ENCODE measurements around the gene LIN9.
"Not testable (repeated sequence)": the region's sequence is repeated elsewhere in the genome, so short reads cannot be mapped to it uniquely, and the experiment has no call there.

LIN9 gene

GRCh38 chr1:226279498-226279897, 29.5 kb downstream of the LIN9 start:
- TF ChIP-seq CTCF (IDR thresholded peaks at IDR 0.05; ENCODE audit: low read depth, low read length): no peak

GRCh38 chr1:226277897-226278296, 31.1 kb downstream of the LIN9 start:
- Histone ChIP-seq H3K27me3 (ENCODE audit: insufficient read depth, low read depth, severe bottlenecking) (no peaks in the 10 kb centered on the region), H3K4me3 (ENCODE audit: low read depth, low read length) (no peak overlapping the region), H3K9me3 (ENCODE audit: severe bottlenecking) (no peaks in the 10 kb centered on the region), H3K36me3 (no peaks in the 10 kb centered on the region), H3K27ac (no peak overlapping the region)
- DNase-seq: no peak
- TF ChIP-seq CTCF (IDR thresholded peaks at IDR 0.05; ENCODE audit: low read depth, low read length): no peak

More at GRCh38 chr1:226279498-226279897, 29.5 kb downstream of the LIN9 start:
- Histone ChIP-seq H3K36me3 (no peaks in the 10 kb centered on the region), H3K9me3 (ENCODE audit: severe bottlenecking) (no peaks in the 10 kb centered on the region), H3K4me3 (ENCODE audit: low read depth, low read length) (no peak overlapping the region), H3K27ac (no peak overlapping the region), H3K27me3 (ENCODE audit: insufficient read depth, low read depth, severe bottlenecking) (no peaks in the 10 kb centered on the region)
- no peak for DNase-seq

- TF ChIP-seq CTCF (IDR thresholded peaks at IDR 0.05; ENCODE audit: low read depth, low read length): no peak
- H3K36me3 ChIP-seq: no peaks in the 10 kb centered on the region
- H3K27me3 ChIP-seq (ENCODE audit: insufficient read depth, low read depth, severe bottlenecking): no peaks in the 10 kb centered on the region
- no peak overlapping the region for H3K4me3 ChIP-seq (ENCODE audit: low read depth, low read length)
- H3K27ac ChIP-seq: no peak overlapping the region
- DNase-seq: no peak
- H3K9me3 ChIP-seq (ENCODE audit: severe bottlenecking): no peaks in the 10 kb centered on the region
These were observed 32.0 kb downstream of the LIN9 start for GRCh38 chr1:226276987-226277386.

DNA sequence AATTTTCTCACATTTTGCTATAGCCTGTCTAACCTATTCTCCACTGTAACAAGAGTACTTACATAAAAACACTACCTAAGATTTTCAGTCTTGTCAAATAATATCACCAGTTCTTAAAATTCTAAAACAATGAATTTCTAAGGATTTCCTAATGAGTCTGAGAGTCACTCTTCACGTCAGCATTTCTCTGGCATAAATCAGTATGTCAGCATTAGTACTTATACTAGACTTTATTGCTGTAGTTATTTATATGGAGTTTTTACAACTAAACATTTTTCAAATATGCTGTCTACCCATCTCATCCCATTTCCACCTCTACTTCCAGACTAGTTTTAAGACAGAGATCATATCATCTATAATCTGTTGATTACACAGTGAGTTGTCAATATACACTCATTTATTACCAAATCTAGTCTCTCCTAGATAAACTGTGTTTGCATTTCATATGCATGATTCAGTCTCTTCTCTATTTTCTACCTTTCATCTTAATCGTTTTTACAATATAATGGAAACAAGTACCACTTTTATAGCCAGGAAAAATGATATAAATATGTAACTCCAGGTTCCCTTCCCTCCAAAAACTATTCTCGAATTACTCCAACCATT, 32.8 kb downstream of the LIN9 start:
- DNase-seq: no peak
- TF ChIP-seq CTCF (IDR thresholded peaks at IDR 0.05; ENCODE audit: low read depth, low read length): no peak
- Histone ChIP-seq H3K27ac (no peak overlapping the region), H3K36me3 (no peaks in the 10 kb centered on the region), H3K27me3 (ENCODE audit: insufficient read depth, low read depth, severe bottlenecking) (no peaks in the 10 kb centered on the region), H3K9me3 (ENCODE audit: severe bottlenecking) (no peaks in the 10 kb centered on the region), H3K4me3 (ENCODE audit: low read depth, low read length) (no peak overlapping the region)

- H3K9me3 ChIP-seq (ENCODE audit: severe bottlenecking): no peaks in the 10 kb centered on the region
- H3K27me3 ChIP-seq (ENCODE audit: insufficient read depth, low read depth, severe bottlenecking): no peaks in the 10 kb centered on the region
- H3K27ac ChIP-seq: no peak overlapping the region
- DNase-seq: no peak
- no peaks in the 10 kb centered on the region for H3K36me3 ChIP-seq
- TF ChIP-seq CTCF (IDR thresholded peaks at IDR 0.05; ENCODE audit: low read depth, low read length): no peak
- H3K4me3 ChIP-seq (ENCODE audit: low read depth, low read length): no peak overlapping the region
These were observed 34.8 kb downstream of the LIN9 start for GRCh38 chr1:226274138-226274537.

DNA sequence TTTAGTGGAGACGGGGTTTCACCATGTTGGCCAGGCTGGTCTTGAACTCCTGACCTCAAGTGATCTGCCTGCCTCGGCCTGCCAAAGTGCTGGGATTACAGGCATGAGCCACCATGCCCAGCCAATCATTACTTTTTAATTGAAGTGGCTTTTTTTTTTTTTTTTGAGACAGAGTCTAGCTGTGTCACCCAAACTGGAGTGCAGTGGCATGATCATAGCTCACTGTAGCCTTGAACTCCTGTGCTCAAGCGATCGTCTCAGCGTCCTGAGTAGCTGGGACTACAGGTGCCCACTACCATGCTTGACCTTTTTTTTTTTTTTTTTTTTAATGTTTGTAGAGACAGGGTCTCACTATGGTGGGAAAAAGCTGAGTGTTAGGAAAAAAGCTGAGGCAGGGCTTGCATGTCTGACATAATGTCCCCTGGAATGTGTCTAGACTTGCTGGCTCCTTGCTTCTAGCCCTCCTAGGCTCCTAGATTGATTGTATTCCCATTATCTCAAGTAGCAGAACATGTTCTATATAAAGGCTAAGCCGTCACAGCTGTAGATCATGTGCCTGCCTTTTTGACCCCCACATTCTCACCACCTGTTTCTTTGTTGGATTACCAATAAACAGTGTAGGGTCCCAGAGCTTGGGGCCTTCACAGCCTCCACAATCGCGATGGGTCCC, 36.6 kb downstream of the LIN9 start:
- not testable (repeated sequence) for H3K9me3 ChIP-seq (ENCODE audit: severe bottlenecking); H3K36me3 ChIP-seq; H3K27me3 ChIP-seq (ENCODE audit: insufficient read depth, low read depth, severe bottlenecking); H3K4me3 ChIP-seq (ENCODE audit: low read depth, low read length)
- peak overlapping the region; percentile 59 for H3K27ac ChIP-seq
- peak; percentile 22 for DNase-seq
